ENCODE data around the gene ARL15. TPM values are rescaled to one million over a fixed set of nuclear protein-coding genes. Genes with fewer than 3 reads are reported as not detected.

ARL15 gene
- total and polyA plus RNA-seq, 2 donors (not counting 1 experiment from before 2014, with no cell fraction given): 5.8 to 20.5 TPM

DNA sequence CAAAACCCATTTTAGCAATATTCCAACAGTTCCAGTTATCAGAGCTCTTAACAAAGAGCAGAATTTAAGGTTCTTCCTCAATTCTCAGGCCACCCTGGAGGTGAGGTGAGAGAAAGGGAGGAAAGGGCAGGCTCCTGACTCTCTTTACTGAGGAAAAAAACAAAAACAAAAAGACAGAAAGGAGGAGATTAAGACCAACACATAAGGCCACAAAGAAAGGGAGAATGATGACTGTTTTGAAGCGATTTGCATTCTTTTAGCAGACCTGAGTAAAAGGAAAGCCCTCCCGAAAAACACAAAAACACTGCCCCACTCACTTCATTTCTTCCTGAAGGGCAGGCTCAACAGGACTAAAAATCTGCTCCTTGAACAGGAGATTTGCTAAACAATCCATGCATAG, 300.5 kb downstream of the ARL15 start:
- no CpG with 5 or more reads among the region's 2 CpGs for WGBS (ENCODE audit: insufficient coverage)
- H3K4me3 ChIP-seq (ENCODE audit: control extremely low read depth in 1 of 5, extremely low read depth in 1 of 5, insufficient read depth in 1 of 5, low read depth in 2 of 5, low read length in 4 of 5): no peak overlapping the region
- H3K9ac ChIP-seq (ENCODE audit: low read length): no peak overlapping the region
- TF ChIP-seq EZH2 (IDR thresholded peaks at IDR 0.05; ENCODE audit: borderline replicate concordance, insufficient read depth, low read depth, low read length, poor library complexity, severe bottlenecking) (no peak), CTCF (IDR thresholded peaks at IDR 0.05) (no peak)
- Mint-ChIP-seq H3K27ac (no peak overlapping the region), H3K27me3 (no peaks in the 10 kb centered on the region), H3K4me1 (no peaks in the 10 kb centered on the region), H3K4me3 (no peak overlapping the region), H3K9me3 (ENCODE audit: insufficient read depth) (peaks cover 6% of the 10 kb centered on the region)
- H3K4me2 ChIP-seq (replicated peaks; ENCODE audit: low read depth, low read length, poor library complexity, severe bottlenecking): no peak overlapping the region
- ATAC-seq (ENCODE audit: low read depth) (no peak), DNase-seq (no peak)
- CTCF ChIA-PET: no interaction called here
- H3K36me3 ChIP-seq (replicated peaks in 1 of 2; ENCODE audit: control extremely low read depth in 1 of 2, control insufficient read depth in 1 of 2, extremely low read depth in 1 of 2, insufficient read depth in 2 of 2, low read length in 1 of 2): no peaks in the 10 kb centered on the region
- H2AFZ ChIP-seq (ENCODE audit: insufficient read depth, low read depth, low read length, poor library complexity, severe bottlenecking): no peak overlapping the region
- no peaks in the 10 kb centered on the region for H3K79me2 ChIP-seq (ENCODE audit: control insufficient read depth, insufficient read depth, low read length)
- no peaks in the 10 kb centered on the region for H3K27me3 ChIP-seq (replicated peaks in 1 of 4; ENCODE audit: control extremely low read depth in 1 of 4, control insufficient read depth in 3 of 4, insufficient read depth in 4 of 4, low read length in 3 of 4)
- no peaks in the 10 kb centered on the region for H3K4me1 ChIP-seq (ENCODE audit: control insufficient read depth in 2 of 2, insufficient read depth in 2 of 2, low read length in 2 of 2)
- no peaks in the 10 kb centered on the region for H4K20me1 ChIP-seq (ENCODE audit: control insufficient read depth, insufficient read depth, low read length, poor library complexity, severe bottlenecking)
- POLR2A ChIA-PET: no interaction called here
- H3K9me3 ChIP-seq (ENCODE audit: control extremely low read depth in 1 of 3, control insufficient read depth in 2 of 3, insufficient read depth in 1 of 3, low read length in 2 of 3): peaks cover 0 to 4% (median 2%) of the 10 kb centered on the region in 3 donors
- intact Hi-C loops (cut with micrococcal nuclease): no loop called here
- H3K27ac ChIP-seq (ENCODE audit: low read length in 2 of 2): no peak overlapping the region

- Mint-ChIP-seq H3K4me1 (no peaks in the 10 kb centered on the region), H3K27me3 (no peaks in the 10 kb centered on the region), H3K27ac (no peak overlapping the region), H3K9me3 (ENCODE audit: insufficient read depth) (peaks cover 6% of the 10 kb centered on the region), H3K4me3 (no peak overlapping the region)
- no peak for DNase-seq
- POLR2A ChIA-PET: no interaction called here
- intact Hi-C loops (cut with micrococcal nuclease): no loop called here
- H3K79me2 ChIP-seq (ENCODE audit: control insufficient read depth, insufficient read depth, low read length): no peaks in the 10 kb centered on the region
- WGBS (ENCODE audit: insufficient coverage): 100% methylated on average over 1 of the region's 1 CpG
- CTCF ChIA-PET: no interaction called here
- no peak overlapping the region for H3K4me3 ChIP-seq (ENCODE audit: control extremely low read depth in 1 of 5, extremely low read depth in 1 of 5, insufficient read depth in 1 of 5, low read depth in 2 of 5, low read length in 4 of 5)
- H3K9me3 ChIP-seq (ENCODE audit: control extremely low read depth in 1 of 3, control insufficient read depth in 2 of 3, insufficient read depth in 1 of 3, low read length in 2 of 3): peaks cover 0 to 2% (median under 1%) of the 10 kb centered on the region in 3 donors
- H3K36me3 ChIP-seq (replicated peaks in 1 of 2; ENCODE audit: control extremely low read depth in 1 of 2, control insufficient read depth in 1 of 2, extremely low read depth in 1 of 2, insufficient read depth in 2 of 2, low read length in 1 of 2): no peaks in the 10 kb centered on the region
- H4K20me1 ChIP-seq (ENCODE audit: control insufficient read depth, insufficient read depth, low read length, poor library complexity, severe bottlenecking): no peaks in the 10 kb centered on the region
- no peak for TF ChIP-seq CTCF (IDR thresholded peaks at IDR 0.05)
- no peak for TF ChIP-seq EZH2 (IDR thresholded peaks at IDR 0.05; ENCODE audit: borderline replicate concordance, insufficient read depth, low read depth, low read length, poor library complexity, severe bottlenecking)
- no peaks in the 10 kb centered on the region for H3K4me1 ChIP-seq (ENCODE audit: control insufficient read depth in 2 of 2, insufficient read depth in 2 of 2, low read length in 2 of 2)
- no peak for ATAC-seq (ENCODE audit: low read depth)
- no peak overlapping the region for H3K9ac ChIP-seq (ENCODE audit: low read length)
- no peak overlapping the region for H3K4me2 ChIP-seq (replicated peaks; ENCODE audit: low read depth, low read length, poor library complexity, severe bottlenecking)
- no peaks in the 10 kb centered on the region for H3K27me3 ChIP-seq (replicated peaks in 1 of 4; ENCODE audit: control extremely low read depth in 1 of 4, control insufficient read depth in 3 of 4, insufficient read depth in 4 of 4, low read length in 3 of 4)
- H2AFZ ChIP-seq (ENCODE audit: insufficient read depth, low read depth, low read length, poor library complexity, severe bottlenecking): no peak overlapping the region
- no peak overlapping the region for H3K27ac ChIP-seq (ENCODE audit: low read length in 2 of 2)
These were observed 301.0 kb downstream of the ARL15 start for GRCh38 chr5:54009357-54009756.

Measured in B cell (primary cell).